GM18870 (cell line): ENCODE results near the gene AHDC1.

Experiments used
- ATAC-seq: cut with Tn5 transposase; IDR thresholded peaks from one replicate; pipeline ENCODE4 v1.9.1; 2021; ENCODE audit warnings: moderate library complexity; ENCODE audit not compliant: unreplicated experiment

Gene AHDC1

DNA sequence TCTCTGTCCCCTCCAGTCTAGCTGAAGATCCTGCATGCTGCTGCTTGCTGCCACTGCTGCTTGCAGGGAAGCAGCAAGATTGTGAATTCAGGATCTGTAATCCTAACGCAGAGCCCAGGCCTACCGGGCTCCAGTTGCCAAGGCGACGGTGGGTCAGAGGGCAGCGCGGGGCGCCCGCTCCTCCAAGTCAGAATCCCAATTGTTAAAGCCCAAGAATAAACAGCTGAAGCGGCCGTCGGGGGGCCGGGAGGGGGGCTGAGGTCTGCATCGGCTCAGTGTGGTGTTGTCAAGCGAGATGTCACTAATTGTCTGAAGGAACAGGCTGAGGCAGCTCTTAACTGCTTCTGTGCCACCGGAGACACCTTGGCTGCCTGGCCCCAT is 36.8 kb downstream of the AHDC1 start:
- ATAC-seq, result no peak

DNA sequence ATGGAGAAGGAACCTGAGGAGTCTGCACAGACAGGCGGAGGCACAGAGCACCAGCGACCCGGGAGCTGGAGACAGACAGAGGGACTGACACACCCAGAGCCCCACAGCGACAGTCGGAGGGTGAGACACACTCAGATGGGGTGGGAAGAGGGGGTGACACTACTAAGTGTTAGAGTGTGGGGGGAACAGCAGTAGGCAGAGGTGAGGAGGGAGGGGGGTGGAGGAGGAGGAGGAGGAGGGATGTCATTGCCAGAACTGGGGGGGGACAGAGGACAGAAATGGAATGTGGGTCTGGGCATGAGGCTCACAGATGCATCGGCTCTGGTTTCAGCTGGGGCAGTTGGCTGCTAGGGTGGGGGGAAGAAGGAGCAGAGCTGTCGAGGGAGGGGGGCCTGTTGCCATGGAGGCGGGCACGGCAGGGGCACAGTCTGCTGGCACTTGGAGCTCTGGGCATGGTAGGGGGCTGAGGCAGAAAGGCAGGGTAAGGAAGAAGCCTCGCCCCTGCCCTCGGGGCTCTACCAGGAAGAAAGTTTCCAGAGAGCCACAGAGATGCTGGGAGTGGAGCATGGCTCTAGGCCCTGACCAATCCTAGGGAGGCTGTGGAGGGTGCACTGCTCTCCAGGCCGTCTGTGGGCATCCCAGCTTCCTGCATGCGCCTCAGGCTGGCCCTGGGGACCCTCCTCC is 37.3 kb downstream of the AHDC1 start:
- ATAC-seq, result no peak

DNA sequence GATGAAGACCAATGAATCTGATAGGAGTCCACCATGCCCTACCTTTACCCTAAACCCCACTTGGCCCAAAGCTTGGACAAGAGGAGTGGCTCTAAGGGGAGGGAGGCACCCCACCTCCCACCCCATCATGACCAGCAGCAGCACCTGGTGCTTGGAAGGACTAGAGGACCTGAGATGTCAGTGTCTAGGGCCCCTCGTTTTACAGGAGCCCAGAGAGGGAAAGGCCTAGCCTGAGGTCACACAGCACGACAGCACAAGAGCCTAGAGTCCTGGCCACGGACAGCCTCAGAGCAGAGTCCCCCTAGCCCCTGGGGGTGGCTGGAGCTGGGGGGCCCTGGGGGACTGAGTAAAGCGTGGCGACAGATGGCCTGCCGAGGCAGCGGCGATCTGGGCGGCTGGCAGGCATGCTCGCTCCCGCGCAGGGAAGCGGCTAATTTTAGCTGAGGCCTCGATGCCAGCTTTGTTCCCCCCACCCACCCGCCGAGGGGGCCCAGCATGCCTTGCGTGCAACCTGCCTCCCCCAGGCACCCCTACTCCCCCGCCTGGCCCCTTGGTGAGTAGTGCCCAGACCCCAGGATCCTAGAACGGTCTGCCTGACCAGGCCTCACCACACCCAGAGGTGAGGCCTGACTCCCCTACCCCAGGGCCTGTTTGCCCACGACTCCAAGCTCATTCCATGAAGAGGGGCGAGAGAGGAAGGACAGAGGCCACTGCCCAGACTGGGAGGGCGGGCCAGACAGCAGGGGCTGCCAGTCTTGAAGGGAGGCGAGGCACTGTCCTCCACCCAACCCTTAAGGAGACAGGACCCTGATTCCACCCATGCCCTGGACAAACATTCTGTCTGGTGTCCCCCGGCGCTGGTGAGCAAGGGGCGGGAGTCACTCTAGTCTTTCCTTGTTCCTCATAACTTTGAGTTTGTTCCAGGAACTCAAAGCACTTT is 39.0 kb downstream of the AHDC1 start:
- no peak for ATAC-seq

DNA sequence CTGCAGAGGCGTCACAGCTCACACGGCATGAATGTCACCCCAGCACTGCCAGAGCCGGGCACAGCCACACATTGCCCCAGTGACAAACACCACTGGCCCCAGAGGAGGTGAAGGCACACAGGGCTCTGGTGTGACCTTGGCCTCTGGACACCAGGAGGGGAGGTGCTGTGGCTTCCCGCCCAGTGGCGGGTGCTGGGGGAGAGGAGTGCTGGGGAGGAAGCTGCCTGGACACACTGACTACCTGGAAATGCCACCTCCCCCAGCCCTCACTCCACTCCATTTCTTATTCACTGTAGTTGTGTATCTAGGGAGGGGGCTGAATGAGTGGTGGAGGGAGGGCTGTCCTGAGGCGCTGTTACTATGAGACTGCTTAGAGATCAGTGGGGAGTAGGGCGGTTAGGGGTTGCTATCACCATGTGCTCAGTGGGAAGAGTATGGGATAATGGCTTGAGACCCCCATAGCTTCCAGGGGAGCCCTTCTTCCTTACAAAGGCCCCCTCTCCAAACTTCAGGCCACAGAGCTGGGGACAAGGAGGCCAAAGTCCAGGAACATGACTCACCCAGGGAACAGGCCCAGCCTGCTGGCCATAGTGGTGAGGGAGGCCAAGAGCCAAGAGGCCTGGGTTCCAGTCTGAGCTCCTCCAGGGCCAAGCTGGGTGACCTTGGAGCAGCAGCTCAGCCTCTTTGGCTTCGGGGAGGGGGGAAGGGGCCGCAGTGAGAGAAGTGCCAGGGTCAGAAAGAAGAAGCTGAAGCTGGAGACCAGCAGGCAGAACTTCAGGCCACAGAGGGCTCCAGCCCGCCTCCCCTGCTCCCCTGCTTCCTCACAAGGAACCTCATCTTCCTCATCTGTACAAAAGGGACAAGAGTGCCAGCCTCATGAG is 40.1 kb downstream of the AHDC1 start:
- no peak for ATAC-seq

DNA sequence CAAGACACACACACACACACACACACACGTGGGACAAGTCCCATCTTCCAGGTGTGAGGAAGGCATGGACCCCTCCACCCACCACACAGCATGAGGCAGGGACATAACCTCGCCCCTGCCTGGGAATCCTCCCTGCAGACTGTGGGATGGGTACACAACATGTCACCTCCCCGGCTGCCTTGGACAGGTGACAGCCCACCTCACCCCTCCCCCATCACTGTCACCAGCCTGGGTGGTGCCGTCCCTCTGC is 40.7 kb downstream of the AHDC1 start:
- ATAC-seq, result no peak

DNA sequence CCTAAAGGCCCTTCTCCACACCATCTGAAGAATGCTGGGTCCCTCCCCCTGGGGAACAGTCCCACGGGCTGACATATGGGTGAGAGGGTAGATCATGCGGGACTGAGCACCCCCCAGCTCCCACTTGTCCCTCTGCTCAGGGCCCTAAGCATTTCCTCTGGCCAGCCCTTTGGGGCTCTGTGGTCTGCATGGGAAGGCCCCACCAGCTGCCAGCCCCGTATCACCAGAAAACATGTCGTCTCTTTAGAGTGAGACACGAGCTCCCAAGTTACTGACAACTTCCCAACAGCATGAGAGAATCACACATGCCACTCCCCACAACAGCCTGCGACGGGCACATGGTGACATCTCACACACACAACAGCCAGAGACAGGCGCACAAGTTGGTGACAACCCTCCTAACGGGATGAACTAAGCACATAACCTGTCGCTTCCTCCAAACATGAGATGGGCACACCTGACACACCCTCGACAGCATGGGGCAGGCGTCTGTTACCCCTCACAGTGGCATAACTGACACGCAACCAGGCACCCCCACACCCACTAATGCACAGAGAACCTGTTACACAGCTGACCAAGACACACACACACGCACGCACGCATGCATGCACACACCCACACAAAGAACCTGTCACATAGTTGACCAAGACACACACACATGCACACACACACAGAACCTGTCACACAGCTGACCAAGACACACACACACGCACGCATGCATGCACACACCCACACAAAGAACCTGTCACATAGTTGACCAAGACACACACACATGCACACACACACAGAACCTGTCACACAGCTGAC is 41.2 kb downstream of the AHDC1 start:
- ATAC-seq, result no peak

DNA sequence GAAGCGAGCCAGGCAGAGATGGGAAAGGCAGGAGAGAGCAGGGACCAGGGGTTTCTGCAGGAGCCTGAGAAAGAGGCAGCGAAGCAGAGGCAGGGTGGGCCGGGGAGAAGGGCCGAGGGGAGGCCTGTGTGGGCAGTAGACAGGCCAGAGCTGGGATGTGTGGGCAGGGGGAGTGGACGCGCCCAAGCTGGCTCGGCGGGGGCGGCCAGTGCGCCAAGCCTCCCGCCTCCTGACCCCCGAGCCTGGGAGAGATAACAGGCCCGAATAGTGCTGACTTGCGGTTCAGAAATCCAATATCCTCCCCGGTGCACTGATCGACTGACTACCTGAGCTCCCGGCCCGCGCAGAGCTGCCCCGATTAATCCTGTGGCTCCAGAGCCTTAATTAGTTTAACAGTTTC is 41.9 kb downstream of the AHDC1 start:
- no peak for ATAC-seq

DNA sequence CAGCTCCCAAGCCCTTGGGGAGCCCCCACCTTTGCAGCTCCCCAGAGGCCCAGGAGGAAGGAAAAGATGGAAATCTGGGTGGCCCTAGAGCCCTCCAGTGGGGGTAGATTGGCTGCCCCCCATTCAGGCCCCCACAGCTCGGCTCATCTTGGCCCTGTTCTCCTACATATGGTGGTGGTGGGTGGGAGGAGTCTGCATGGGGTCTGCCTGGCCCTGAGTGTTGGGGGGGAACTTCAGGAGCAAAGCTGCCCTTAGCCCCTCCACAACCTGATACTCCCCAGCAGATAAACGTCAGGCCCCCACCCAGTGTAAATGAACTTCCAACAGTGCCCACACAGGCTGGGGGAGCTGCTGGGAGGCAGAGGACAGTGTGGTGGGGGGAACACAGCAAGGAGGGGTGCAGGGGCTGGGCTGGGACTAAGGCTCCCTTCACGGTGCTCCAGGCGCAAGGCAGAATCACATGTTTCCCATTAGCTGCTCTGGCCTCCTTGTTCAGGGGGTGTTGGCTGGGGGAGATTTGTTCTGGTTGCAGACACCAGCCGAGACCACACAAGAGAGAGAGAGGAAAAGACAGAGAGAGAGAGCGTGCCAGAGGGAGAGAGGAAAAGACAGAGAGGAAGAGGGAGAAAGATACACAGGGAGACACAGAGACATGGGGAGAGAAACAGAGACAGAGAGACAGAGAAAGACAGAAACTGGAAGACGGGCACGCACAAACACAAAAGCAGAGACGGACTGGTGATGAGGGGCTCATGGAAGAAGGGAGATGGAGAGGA is 42.6 kb downstream of the AHDC1 start:
- ATAC-seq, result no peak

DNA sequence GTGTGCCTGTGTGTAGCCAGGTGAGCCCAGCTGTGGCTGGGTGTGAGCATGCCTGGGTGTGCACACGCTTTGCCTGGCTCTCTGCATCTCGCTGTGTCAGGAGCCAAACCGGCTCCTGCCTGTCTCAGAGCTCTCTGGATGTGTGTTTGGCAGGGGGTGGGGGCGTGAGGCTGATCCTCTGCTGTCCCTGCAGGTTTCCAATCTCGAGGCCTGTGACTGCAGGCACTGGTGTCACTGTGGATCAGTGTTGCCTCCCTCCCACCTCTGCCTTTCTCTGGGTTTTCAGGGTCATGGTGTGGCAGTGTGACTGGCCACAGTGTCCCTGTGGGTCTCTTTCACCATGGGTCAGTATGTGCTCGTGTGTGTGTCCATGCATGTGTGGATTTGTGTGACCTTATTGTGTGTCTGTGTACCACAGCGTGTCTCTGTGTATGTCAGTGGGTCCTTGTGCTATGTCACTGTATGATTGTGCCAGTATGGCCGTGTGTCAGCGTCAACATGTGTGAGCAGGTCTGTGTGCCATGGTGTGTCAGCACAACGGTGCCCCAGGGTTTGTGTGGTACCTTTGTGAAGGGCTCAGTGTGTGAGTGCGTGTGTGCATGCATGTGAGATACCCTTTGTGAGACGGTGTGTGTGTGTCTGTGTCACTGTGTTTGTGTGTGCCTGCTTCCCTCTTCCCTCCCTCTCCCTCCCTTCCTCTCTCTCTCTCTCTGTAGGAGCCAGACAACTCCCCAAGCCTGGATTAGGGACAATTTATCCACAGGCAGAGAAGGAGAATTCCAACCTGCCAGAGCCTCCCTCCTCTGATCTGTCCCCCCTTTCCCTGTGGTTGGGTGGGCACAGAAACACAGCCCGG is 43.4 kb downstream of the AHDC1 start:
- no peak for ATAC-seq

DNA sequence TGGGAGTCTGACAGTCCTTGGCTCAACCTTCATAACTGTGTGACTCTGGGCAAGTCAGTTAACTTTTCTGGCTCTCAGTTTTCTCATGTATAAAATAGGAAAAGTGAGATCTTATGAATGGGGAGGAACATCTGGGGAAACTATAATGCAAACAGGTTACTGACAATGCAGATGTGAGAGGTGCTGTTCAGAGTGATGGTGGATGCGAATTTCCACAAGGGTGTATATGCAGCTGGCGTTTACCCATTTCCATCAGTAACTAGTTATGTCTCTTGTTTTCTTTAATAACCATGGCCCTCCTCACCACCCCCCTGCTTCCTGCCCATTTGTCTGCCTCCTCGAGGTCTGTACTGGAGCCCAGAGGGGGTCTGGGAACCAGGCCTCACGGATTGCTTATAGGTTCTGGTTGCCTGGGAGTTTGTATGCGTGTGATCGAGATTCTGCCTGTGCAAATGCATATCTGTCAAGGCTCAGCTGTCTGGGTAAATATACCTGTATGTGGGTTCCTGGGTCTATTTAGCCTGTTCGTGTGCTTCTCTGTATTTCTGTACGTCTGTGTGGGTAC is 44.4 kb downstream of the AHDC1 start:
- ATAC-seq, result no peak

DNA sequence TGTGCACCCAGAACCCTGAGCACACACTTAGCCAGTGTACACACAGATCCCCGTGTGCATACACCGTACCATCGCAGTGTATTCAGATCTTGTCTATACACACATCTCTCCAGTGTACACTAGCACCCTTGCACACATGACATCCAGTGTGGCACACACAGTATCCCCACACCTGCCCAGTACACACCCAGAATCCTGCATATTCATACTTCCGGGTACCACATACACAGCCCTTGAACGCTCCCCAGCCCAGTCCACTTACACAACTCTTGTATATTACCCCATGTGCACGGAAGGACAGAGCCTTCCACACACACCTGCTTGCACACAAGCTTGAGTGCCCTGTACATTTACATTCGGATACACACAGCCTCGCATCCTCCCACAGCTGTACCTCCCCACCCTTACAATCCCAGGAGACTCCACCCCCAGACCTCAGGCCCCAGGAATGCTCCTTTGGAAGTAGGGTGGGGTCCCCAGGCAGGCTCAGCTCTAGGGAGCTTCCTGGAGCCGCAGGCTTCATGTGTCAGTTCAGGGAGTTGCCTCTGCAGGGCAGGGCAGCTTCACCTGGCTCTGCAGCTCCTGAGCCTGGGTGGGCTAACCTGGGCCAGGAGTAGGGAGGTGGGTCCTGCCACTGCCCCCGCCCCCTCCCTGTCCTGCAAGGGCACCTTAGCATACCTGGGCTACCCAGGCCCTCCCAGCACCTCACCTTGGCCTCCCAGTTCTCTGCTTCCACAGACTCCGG is 46.2 kb downstream of the AHDC1 start:
- ATAC-seq, result no peak

DNA sequence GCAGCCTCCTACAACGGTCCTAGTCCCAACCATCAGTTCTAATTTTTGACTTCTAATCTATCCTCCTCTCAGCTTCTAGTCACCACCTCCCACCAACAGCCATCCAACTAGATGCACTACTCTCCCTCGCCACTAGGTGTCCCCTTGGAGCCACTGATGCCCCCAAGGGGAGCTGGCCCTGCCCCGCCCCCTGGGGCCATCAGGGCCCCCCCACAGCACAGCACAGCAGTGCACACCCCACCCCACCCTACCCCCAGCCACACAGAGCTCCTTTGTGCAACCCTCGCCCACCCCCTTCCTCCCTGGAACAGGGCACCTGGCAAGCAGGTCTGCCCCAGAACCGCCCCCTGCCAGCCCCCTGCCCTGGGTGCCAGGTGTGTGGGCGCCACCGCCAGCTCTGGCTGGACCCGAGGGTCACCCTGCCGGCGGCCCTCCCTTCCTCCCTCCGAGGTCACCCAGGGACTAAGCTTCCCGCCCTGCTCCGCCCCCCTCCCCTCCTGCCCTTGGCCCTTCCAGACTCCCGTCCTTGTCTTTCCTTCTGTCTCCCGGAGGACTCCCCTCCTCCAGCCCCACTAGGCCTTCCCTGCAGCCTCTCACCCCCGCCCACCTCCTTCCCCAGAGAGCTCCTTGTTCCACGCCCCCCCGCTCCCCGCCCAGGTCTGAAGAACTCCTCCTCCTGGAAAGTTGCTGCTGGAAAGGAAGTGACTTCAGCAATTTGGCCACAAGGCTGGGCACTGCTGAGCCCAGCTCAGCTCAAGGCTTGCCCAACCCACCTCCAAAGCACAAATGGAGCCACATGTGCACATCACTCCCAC is 47.0 kb downstream of the AHDC1 start:
- ATAC-seq, result no peak

DNA sequence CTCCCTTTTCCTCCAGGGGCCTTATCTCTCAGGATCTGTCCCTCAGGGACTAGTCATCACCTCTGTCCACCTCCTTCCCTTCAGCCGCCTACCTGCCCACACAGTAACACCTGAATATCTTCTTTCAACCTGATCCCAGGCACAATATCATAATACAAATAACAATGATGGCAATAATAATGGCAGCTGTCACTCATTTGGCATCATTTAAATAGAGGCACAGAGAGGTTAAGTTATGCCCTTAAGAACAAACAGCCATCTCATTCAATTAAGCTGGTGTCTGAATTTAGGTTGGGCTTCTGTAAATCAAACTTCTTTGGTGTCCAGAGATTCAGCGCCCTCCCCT is 47.5 kb downstream of the AHDC1 start:
- ATAC-seq, result no peak

DNA sequence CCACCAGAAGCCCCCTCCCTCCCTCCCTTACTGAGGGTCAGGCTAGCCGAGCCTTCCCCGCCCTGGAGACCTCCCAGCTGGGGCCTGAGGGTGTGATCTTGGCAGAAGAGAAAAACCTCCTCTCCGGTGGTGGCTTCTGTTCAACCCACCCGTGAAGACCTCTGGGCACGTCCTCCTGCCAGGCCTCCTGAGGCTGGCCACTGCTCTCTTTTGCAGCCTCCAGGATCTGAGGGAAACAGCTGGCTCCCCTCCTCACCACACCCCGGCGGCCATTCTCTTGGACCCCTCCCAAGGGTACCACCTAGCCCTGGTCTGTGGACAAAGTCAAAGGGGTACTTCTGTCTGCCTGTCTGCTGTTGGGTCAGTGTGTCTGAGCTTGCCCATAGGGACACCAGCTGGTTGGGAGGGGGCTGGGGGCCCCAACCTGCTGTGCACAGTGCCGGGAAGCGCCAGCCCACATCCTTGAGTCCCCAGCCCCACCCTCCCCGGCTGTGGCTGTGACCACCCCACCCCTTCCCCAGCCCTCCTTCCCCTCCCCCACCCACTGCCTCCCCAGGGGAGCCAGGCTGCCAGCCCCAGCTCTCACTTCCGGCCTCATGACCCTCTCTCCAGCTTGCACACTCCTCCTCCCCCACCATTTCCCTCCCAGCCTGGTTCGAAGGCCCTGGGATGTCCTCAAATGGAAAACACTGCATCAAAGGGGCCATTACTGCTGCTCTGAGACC is 48.1 kb downstream of the AHDC1 start:
- ATAC-seq, result no peak

DNA sequence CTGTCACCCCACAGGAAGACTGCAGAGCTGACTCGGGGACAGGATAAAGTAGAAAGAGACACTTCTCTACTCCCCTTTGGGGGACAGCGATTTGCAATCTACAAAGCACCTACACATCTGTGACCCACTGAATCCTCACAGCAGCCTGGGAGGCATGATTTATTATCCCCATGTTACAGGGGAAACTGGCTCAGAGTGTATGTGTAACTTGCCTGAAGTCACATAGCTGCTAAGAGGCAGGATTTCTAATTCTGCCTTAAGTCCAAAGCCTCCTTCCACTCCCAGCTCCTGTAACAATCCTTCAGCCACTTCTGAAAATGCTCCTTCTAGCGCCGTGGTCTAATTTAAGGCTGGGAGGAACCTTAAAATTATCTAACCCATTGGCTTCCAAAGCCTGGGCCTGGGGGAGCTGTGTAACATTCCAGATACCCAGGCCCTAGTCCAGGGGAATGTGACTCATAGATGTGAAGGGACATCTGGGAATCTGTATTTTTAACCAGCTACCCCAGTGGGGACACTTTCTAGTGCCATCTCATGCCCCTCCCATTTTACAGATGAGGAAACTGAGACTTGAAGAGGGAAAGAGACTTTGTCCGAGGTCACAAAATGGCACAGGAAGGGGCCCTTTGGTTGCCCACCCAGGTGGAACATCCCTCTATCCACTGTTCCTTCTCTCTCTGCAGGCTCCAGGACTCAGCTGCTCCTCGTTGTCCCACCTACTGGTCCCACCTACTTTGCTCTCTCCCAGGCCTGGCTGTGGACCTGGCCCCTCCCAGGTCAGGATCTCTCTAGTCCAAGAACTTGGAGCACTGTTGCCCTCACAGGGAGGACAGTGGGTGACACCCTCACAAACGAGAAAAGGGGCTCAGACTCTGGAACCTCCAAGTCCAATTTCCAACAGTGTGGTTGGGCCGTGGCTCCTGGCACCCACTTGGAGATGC is 48.9 kb downstream of the AHDC1 start:
- no peak for ATAC-seq

DNA sequence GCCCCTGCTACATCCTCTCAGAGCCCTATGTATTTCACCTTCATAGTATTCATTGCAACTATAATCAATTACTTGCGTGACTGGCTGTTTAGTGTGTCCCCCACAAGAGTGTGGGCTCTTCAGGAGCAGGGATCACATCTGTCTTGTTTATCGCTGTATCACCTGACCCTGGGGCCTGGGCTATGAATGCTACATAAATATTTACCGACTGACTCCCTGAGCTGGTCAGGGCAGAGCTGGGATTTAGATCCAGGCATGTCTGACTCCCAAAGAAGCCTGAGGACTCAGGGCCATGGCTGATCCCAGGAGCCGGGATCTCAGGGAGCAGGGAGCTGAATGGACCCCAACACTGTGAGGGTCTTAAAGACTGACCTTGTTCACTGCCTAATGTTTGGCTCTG is 49.7 kb downstream of the AHDC1 start:
- no peak for ATAC-seq
